Measurements from ENCODE around the gene DUOXA1.

Gene DUOXA1

DNA sequence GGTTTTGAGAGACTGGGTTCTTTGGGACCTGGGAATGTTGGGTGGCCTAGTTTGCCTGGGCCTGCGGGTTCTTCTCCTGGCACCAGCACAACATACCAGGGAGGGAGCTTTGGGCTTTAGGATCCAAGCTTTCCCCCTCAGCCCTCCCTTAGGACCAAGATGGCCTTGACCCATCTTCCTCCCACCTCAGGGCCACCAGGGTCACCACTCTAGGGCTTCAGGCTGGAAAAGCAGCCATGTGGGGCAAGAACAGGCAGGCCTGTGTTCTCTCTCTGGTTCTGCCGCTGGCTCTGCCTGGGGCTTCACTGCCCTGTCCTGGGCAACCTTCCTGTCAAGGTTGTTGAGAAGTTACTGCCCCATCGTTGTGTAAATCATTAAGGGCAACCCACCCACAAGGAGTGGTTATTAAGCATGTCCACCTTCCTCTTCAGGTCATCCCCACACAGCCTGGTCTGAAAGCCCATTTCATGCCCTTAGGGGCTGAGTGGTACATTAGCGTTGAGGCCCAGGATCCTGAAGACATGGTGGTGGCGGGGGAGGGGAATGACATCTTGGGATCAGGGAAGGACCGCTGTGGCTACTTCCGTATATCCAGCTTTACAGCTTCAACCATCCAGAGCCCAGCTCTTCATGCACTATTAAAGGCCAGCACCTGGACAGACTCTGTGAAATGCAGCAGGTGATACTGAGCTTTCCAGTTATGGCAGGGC is 767 bp upstream of the DUOXA1 start:
- FAIRE-seq = no peak

GRCh38 chr15:45128971-45129639 is 574 bp downstream of the DUOXA1 start:
- no peak for FAIRE-seq

DNA sequence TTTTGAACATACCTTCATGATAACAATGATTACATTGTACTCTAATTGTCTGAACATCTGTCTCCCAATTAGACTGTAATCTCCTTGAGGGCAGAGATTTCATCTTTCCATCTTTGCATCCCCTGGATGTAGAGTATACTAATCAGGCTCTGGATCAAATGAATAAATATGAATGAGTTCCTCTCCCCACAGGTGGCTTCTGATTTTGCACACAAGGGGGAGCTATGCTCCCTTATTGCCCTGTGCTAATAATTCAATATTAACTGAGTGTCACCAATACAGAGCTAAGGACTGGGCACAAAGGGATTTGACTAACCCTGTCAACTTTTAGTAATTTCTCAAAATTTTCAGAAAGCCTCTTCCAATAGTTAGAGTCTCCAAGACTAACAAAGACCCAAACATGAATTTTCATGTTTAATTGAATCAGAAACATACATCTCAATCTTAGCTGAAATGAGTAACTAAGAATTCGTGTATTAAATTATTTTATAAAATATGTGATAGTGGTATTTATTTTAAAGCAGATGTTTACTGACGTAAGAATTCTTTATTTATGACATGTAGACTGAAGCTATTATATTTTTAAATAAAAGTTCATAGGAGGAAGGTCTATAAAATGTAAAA is 3.0 kb downstream of the DUOXA1 start:
- FAIRE-seq = no peak

DNA sequence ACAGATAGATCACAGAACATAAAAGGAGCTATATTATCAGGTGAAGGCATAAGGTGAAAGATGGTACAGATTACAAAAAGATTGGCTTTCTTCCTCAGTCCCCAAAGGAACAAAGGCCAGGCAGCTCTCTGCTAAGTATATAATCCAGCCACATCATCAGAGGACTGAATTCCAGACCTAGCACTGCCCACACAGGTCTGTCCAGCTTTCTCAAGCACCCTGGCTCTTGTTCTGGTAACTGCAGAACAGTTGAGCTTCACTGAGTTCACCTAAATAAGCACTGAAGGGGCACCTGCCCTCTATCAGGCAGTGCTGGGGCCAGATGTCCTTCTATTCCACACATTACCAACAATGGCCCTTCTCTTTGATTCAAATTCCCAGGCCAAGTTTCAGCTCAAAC is 6.3 kb downstream of the DUOXA1 start:
- no peak for FAIRE-seq

DNA sequence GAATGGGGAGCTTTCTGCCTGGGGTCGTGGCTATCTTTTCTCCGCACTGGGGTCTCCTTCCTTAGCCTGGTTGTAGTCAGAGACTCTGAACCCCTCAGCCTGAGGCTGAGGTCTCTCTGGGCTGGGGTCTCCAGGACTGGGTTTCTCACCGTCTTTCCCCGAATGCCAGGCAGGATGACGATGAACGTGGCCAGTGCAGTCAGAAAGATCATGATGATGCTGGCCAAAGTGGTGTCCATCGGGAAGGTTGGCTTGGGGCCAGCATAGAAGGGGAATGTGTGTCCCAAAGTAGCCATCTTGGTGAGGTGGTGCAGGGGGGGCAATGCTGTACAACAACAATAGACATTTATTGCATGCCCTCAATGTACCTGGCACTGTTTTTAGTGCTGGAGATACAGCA is 7.0 kb downstream of the DUOXA1 start:
- no peak for FAIRE-seq

GRCh38 chr15:45121706-45122417 is 7.8 kb downstream of the DUOXA1 start:
- FAIRE-seq = no peak

GRCh38 chr15:45121020-45121419 is 8.7 kb downstream of the DUOXA1 start:
- FAIRE-seq = no peak

DNA sequence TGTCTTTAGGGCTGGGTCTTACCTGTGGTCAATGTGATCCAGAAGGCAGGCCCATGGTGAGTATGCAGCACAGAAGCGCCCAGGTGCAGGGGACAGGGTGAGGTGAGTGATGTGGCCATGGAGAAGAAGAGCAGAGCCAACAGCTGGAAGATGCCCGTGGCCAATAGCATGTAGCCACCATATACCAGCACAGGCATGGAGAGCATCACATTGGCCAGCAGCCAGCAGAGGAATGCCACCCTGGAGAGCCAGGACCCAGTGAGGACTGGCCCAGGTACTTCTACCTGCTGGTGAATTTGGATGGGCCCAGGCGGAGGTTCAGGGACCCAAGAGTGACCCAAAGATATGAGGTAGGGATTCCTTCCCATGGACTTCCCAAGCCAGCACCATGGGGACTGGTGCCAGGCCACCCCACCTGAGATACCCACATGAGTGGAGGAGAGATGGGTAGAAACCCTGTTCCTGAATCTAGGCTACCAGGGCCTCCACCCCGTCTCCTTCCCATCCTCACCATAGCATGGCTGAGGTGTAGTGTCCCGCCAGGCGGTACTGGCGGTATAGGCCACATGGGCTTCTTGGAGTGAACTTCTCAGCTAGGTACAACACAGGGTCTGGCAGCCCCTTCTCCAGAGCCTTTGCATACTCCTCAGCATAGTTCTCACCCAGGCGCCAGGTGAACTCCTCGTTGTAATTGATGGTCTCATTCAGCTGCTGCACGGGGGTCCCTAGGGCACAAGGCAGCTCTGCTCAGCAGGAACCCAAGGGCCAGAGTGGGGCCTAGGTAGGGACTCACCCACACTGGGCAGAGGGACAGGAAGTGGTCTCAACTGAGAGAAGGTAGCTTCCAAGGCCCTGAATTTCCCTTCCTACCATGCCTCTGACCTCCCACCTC is 9.4 kb downstream of the DUOXA1 start:
- no peak for FAIRE-seq

GRCh38 chr15:45118996-45119395 is 10.7 kb downstream of the DUOXA1 start:
- no peak for FAIRE-seq

GRCh38 chr15:45118131-45118588 is 11.5 kb downstream of the DUOXA1 start:
- FAIRE-seq = peak; percentile 93

DNA sequence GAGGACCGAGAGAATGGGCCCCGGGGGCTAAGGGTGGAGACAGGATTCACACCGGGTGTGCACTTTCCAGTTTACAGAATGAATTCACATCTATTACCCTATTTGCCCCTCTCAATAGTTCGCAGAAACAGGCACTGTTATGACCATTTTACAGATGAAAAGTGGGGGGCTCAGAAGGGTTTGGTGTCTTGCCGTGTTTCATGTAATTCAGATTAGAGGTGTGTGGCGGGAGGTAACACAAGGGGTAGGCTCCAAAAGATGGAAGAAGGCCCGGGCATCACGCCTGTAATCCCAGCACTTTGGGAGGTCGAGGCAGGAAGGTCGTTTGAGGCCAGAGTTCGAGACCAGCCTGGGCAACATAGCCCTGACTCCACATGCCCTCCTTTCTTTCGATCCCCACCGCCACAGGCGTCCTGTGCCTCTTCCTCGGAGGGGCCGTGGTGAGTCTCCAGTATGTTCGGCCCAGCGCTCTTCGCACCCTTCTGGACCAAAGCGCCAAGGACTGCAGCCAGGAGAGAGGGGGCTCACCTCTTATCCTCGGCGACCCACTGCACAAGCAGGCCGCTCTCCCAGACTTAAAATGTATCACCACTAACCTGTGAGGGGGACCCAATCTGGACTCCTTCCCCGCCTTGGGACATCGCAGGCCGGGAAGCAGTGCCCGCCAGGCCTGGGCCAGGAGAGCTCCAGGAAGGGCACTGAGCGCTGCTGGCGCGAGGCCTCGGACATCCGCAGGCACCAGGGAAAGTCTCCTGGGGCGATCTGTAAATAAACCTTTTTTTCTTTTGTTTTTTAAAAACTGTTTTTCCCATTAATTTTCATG is 12.2 kb downstream of the DUOXA1 start:
- FAIRE-seq = no peak

GRCh38 chr15:45116482-45117307 is 13.0 kb downstream of the DUOXA1 start:
- no peak for FAIRE-seq

- FAIRE-seq = no peak
These were observed 13.6 kb downstream of the DUOXA1 start for GRCh38 chr15:45116006-45116481.

DNA sequence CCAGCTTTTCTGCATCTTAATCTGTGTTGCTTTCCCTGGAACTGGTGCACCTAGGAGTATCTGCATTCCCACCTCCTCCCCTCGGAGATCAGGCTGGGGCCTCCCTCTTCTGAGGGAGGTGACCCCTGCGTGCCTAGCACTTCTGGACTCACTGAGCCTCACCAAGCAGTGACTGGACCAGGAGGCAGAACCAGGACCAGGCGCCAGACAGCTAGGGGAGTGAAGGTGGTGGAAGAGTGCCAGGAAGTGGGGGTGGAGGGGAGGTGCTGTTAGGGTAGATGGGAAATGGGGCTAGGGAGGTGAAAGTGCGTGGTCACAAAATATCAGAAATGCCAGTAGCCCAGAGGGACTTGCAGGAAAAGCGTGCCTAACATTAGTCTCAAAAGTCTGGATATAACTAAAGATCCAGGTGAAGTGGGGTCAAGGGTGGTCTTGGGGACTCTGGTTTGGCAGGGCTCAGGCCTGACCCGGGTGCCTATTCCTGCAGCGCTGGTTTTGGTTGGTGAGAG is 14.3 kb downstream of the DUOXA1 start:
- no peak for FAIRE-seq

GRCh38 chr15:45114751-45115085 is 15.0 kb downstream of the DUOXA1 start:
- no peak for FAIRE-seq

GRCh38 chr15:45114076-45114750 is 15.5 kb downstream of the DUOXA1 start, which contains the start of the genes DUOX2 and DUOXA2:
DUOX2 (minus strand) TSS chr15:45114172; CDS start chr15:45113411, 761 bp downstream.
DUOXA2 (plus strand) TSS chr15:45114326; CDS start chr15:45114606, 280 bp downstream.
- FAIRE-seq = no peak

GRCh38 chr15:45113380-45113990 is 16.2 kb downstream of the DUOXA1 start:
- no peak for FAIRE-seq

GRCh38 chr15:45112591-45113379 is 16.9 kb downstream of the DUOXA1 start:
- FAIRE-seq = no peak

Measured in endometrium (tissue), 2 donors.